Measurements from ENCODE around the gene NAMPT. TPM values are rescaled to one million over a fixed set of nuclear protein-coding genes. Genes with fewer than 3 reads are reported as not detected.

NAMPT gene
- total and polyA plus RNA-seq, 2 donors (not counting 1 experiment from before 2014, with no cell fraction given), result 57.7 to 155 TPM

DNA sequence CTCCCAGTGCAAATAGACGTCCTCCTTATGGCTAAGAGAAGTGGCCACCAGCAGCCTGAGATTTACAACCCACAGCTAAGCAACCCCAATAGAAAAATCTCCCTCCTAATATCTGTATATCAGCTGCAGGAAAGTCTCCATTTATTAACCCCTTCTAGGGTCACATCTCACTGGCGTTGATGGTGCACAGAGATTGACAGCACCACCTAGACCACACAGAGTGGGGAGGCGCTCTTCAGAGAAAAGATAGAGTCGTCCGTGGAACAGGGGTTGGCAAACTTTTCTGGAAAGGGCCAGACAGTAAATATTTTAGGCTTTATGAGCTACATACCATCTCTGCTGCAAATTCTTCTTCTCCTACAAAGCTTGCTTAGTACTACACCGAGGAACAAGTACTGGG, 60.0 kb downstream of the NAMPT start:
- no peak for DNase-seq (ENCODE audit: low read depth in 2 of 2)
- H3K4me1 ChIP-seq (ENCODE audit: control insufficient read depth, extremely low read depth, insufficient read depth, low read length), result no peaks in the 10 kb centered on the region
- no peaks in the 10 kb centered on the region for H3K79me2 ChIP-seq (ENCODE audit: control insufficient read depth, insufficient read depth, low read length)
- no peak overlapping the region for H3K4me3 ChIP-seq (replicated peaks in 1 of 4; ENCODE audit: control extremely low read depth in 1 of 4, insufficient read depth in 1 of 4, low read depth in 3 of 4, low read length in 4 of 4)
- no peak overlapping the region for H2AFZ ChIP-seq (ENCODE audit: low read length)
- H3K27ac ChIP-seq (ENCODE audit: insufficient read depth, low read length), result no peak overlapping the region
- H3K27me3 ChIP-seq (ENCODE audit: control insufficient read depth, insufficient read depth, low read length), result no peaks in the 10 kb centered on the region
- no peaks in the 10 kb centered on the region for H4K20me1 ChIP-seq (ENCODE audit: control insufficient read depth, extremely low read depth, insufficient read depth, low read length)
- H3K9ac ChIP-seq (ENCODE audit: insufficient read depth, low read length), result no peak overlapping the region
- H3K36me3 ChIP-seq (ENCODE audit: control insufficient read depth, insufficient read depth, low read length), result no peaks in the 10 kb centered on the region
- no peak overlapping the region for H3K4me2 ChIP-seq (ENCODE audit: extremely low read depth, insufficient read depth, low read length)
- no peak for TF ChIP-seq EZH2 (IDR thresholded peaks at IDR 0.05; ENCODE audit: low read length, missing control alignments)
- no peak for TF ChIP-seq CTCF (conservative IDR thresholded peaks at IDR 0.05 in 1 of 2, IDR thresholded peaks at IDR 0.05 in 1 of 2; ENCODE audit: low read depth in 1 of 2, low read length in 2 of 2)
- H3K9me3 ChIP-seq (ENCODE audit: control insufficient read depth, insufficient read depth, low read depth, low read length), result no peaks in the 10 kb centered on the region

GRCh38 chr7:106223156-106223555, 61.6 kb downstream of the NAMPT start:
- Histone ChIP-seq H3K36me3 (ENCODE audit: control insufficient read depth, insufficient read depth, low read length) (no peaks in the 10 kb centered on the region), H3K4me1 (ENCODE audit: control insufficient read depth, extremely low read depth, insufficient read depth, low read length) (peaks cover 1% of the 10 kb centered on the region), H4K20me1 (ENCODE audit: control insufficient read depth, extremely low read depth, insufficient read depth, low read length) (no peaks in the 10 kb centered on the region), H3K9ac (ENCODE audit: insufficient read depth, low read length) (no peak overlapping the region), H3K27me3 (ENCODE audit: control insufficient read depth, insufficient read depth, low read length) (no peaks in the 10 kb centered on the region), H3K4me3 (replicated peaks in 1 of 4; ENCODE audit: control extremely low read depth in 1 of 4, insufficient read depth in 1 of 4, low read depth in 3 of 4, low read length in 4 of 4) (no peak overlapping the region), H3K4me2 (ENCODE audit: extremely low read depth, insufficient read depth, low read length) (no peak overlapping the region), H3K27ac (ENCODE audit: insufficient read depth, low read length) (no peak overlapping the region), H3K9me3 (ENCODE audit: control insufficient read depth, insufficient read depth, low read depth, low read length) (no peaks in the 10 kb centered on the region), H3K79me2 (ENCODE audit: control insufficient read depth, insufficient read depth, low read length) (no peaks in the 10 kb centered on the region), H2AFZ (ENCODE audit: low read length) (no peak overlapping the region)
- no peak for DNase-seq (ENCODE audit: low read depth in 2 of 2)
- TF ChIP-seq CTCF (conservative IDR thresholded peaks at IDR 0.05 in 1 of 2, IDR thresholded peaks at IDR 0.05 in 1 of 2; ENCODE audit: low read depth in 1 of 2, low read length in 2 of 2) (no peak), EZH2 (IDR thresholded peaks at IDR 0.05; ENCODE audit: low read length, missing control alignments) (no peak)

GRCh38 chr7:106222545-106222944, 62.2 kb downstream of the NAMPT start:
- Histone ChIP-seq H3K4me3 (replicated peaks in 1 of 4; ENCODE audit: control extremely low read depth in 1 of 4, insufficient read depth in 1 of 4, low read depth in 3 of 4, low read length in 4 of 4) (no peak overlapping the region), H3K9ac (ENCODE audit: insufficient read depth, low read length) (no peak overlapping the region), H4K20me1 (ENCODE audit: control insufficient read depth, extremely low read depth, insufficient read depth, low read length) (no peaks in the 10 kb centered on the region), H3K79me2 (ENCODE audit: control insufficient read depth, insufficient read depth, low read length) (no peaks in the 10 kb centered on the region), H3K27ac (ENCODE audit: insufficient read depth, low read length) (no peak overlapping the region), H3K9me3 (ENCODE audit: control insufficient read depth, insufficient read depth, low read depth, low read length) (no peaks in the 10 kb centered on the region), H3K36me3 (ENCODE audit: control insufficient read depth, insufficient read depth, low read length) (no peaks in the 10 kb centered on the region), H3K4me2 (ENCODE audit: extremely low read depth, insufficient read depth, low read length) (no peak overlapping the region), H3K4me1 (ENCODE audit: control insufficient read depth, extremely low read depth, insufficient read depth, low read length) (peaks cover 4% of the 10 kb centered on the region), H3K27me3 (ENCODE audit: control insufficient read depth, insufficient read depth, low read length) (no peaks in the 10 kb centered on the region), H2AFZ (ENCODE audit: low read length) (no peak overlapping the region)
- TF ChIP-seq EZH2 (IDR thresholded peaks at IDR 0.05; ENCODE audit: low read length, missing control alignments), result no peak
- TF ChIP-seq CTCF (conservative IDR thresholded peaks at IDR 0.05 in 1 of 2, IDR thresholded peaks at IDR 0.05 in 1 of 2; ENCODE audit: low read depth in 1 of 2, low read length in 2 of 2), result no peak
- DNase-seq (ENCODE audit: low read depth in 2 of 2), result no peak

All from fibroblast of lung (primary cell).